Activated naive CD8-positive, alpha-beta T cell treated with anti-CD3 and anti-CD28 coated beads, Interleukin-2, amount 50 U/mL, for 16 hours (primary cell): ENCODE data around the gene DTNBP1.

Experiments
- DNase-seq: peaks from one replicate; pipeline ENCODE4 v3.0.0-alpha.2; 2020; ENCODE audit warnings: low read depth, low spot score

The DTNBP1 gene

GRCh38 chr6:15502446-15503345 lies 160.1 kb downstream of the DTNBP1 start:
- no peak for DNase-seq

- DNase-seq, result no peak
Measured at GRCh38 chr6:15501826-15502445, 160.9 kb downstream of the DTNBP1 start.

- no peak for DNase-seq
Measured at GRCh38 chr6:15500901-15501825, 161.7 kb downstream of the DTNBP1 start.

- no peak for DNase-seq
Measured at GRCh38 chr6:15500078-15500740, 162.6 kb downstream of the DTNBP1 start.

GRCh38 chr6:15499591-15499990 lies 163.2 kb downstream of the DTNBP1 start:
- DNase-seq, result no peak

GRCh38 chr6:15499125-15499524 lies 163.7 kb downstream of the DTNBP1 start:
- DNase-seq, result no peak

GRCh38 chr6:15498640-15499039 lies 164.2 kb downstream of the DTNBP1 start:
- no peak for DNase-seq

GRCh38 chr6:15496345-15497131 lies 166.3 kb downstream of the DTNBP1 start:
- no peak for DNase-seq

GRCh38 chr6:15495375-15495901 lies 167.4 kb downstream of the DTNBP1 start:
- no peak for DNase-seq

GRCh38 chr6:15493437-15494168 lies 169.2 kb downstream of the DTNBP1 start:
- no peak for DNase-seq

- DNase-seq, result no peak
Measured at GRCh38 chr6:15491986-15492269, 170.9 kb downstream of the DTNBP1 start.

- peak; percentile 43 for DNase-seq
Measured at GRCh38 chr6:15491255-15491985, 171.4 kb downstream of the DTNBP1 start.

GRCh38 chr6:15490242-15491100 lies 172.4 kb downstream of the DTNBP1 start:
- no peak for DNase-seq

- DNase-seq, result no peak
Measured at GRCh38 chr6:15489261-15489962, 173.4 kb downstream of the DTNBP1 start.

GRCh38 chr6:15487262-15487661 lies 175.6 kb downstream of the DTNBP1 start:
- DNase-seq, result no peak

GRCh38 chr6:15485936-15486335 lies 176.9 kb downstream of the DTNBP1 start:
- DNase-seq, result no peak

- no peak for DNase-seq
Measured at GRCh38 chr6:15484821-15485220, 178.0 kb downstream of the DTNBP1 start.

GRCh38 chr6:15484140-15484539 lies 178.7 kb downstream of the DTNBP1 start:
- DNase-seq, result no peak
